ENCODE data around the gene CDCA5.
"Not testable (repeated sequence)": the region's sequence is repeated elsewhere in the genome, so short reads cannot be mapped to it uniquely, and the experiment has no call there.

CDCA5 gene

GRCh38 chr11:65118891-65119669 lies 35.2 kb upstream of the CDCA5 start:
- DNase-seq = not testable (repeated sequence)

- DNase-seq = no peak
These were observed 34.4 kb upstream of the CDCA5 start for GRCh38 chr11:65118097-65118837.

GRCh38 chr11:65117206-65118096 lies 33.6 kb upstream of the CDCA5 start, which contains the start of gene ZNHIT2:
ZNHIT2 (minus strand) TSS chr11:65117701; CDS start chr11:65117653, 48 bp downstream.
- DNase-seq = peak; percentile 100

GRCh38 chr11:65116370-65117205 lies 32.7 kb upstream of the CDCA5 start:
- peak; percentile 44 for DNase-seq

GRCh38 chr11:65115361-65116082 lies 31.7 kb upstream of the CDCA5 start:
- no peak for DNase-seq

- DNase-seq = no peak
These were observed 30.8 kb upstream of the CDCA5 start for GRCh38 chr11:65114538-65115171.

- no peak for DNase-seq
These were observed 30.0 kb upstream of the CDCA5 start for GRCh38 chr11:65113839-65114238.

- DNase-seq = no peak
These were observed 29.5 kb upstream of the CDCA5 start for GRCh38 chr11:65113361-65113756.

GRCh38 chr11:65112546-65113360 lies 28.9 kb upstream of the CDCA5 start:
- peak; percentile 64 for DNase-seq

GRCh38 chr11:65111744-65112545 lies 28.1 kb upstream of the CDCA5 start, which contains the start of gene TM7SF2:
TM7SF2 (plus strand) TSS chr11:65111872; CDS start chr11:65112016, 144 bp downstream.
- DNase-seq = peak; percentile 92

GRCh38 chr11:65111159-65111743 lies 27.4 kb upstream of the CDCA5 start:
- no peak for DNase-seq

GRCh38 chr11:65110354-65110861 lies 26.6 kb upstream of the CDCA5 start:
- DNase-seq = peak; percentile 92

- DNase-seq = no peak
These were observed 25.7 kb upstream of the CDCA5 start for GRCh38 chr11:65109231-65110198.

GRCh38 chr11:65108469-65109123 lies 24.8 kb upstream of the CDCA5 start:
- DNase-seq = no peak

GRCh38 chr11:65107751-65108468 lies 24.1 kb upstream of the CDCA5 start:
- DNase-seq = no peak

- no peak for DNase-seq
These were observed 23.2 kb upstream of the CDCA5 start for GRCh38 chr11:65107078-65107477.
